Smooth muscle cell (in vitro differentiated cells): ENCODE results near the gene GNS. TPM values are rescaled to one million over a fixed set of nuclear protein-coding genes. Genes with fewer than 3 reads are reported as not detected.

Source experiments
- DNase-seq: peaks from one replicate; lab custom pipeline; 2025; ENCODE audit not compliant: unreplicated experiment; lab: John Stamatoyannopoulos, UW
- H2AFZ ChIP-seq: fragments of 200-600 bp; sonication (generic); 2 replicates; pipeline ENCODE4 v1.6.0; 2016; ENCODE audit warnings: antibody characterized with exemption, low read depth, mild to moderate bottlenecking
- H3F3A ChIP-seq: fragments of 200-600 bp; sonication (generic); 2 replicates; pipeline ENCODE4 v1.6.0; 2017; ENCODE audit warnings: antibody characterized with exemption, low read depth
- H3K27ac ChIP-seq: fragments of 200-600 bp; sonication (generic); 2 replicates; pipeline ENCODE4 v1.5.1; 2016; ENCODE audit warnings: low read depth, mild to moderate bottlenecking
- H3K27me3 ChIP-seq: fragments of 200-600 bp; sonication (generic); 2 replicates; pipeline ENCODE4 v1.6.1; 2016; ENCODE audit warnings: low read depth, mild to moderate bottlenecking
- H3K36me3 ChIP-seq: fragments of 200-600 bp; sonication (generic); 2 replicates; pipeline ENCODE4 v1.5.1; 2016; ENCODE audit warnings: low read depth
- H3K4me1 ChIP-seq: fragments of 200-600 bp; sonication (generic); 2 replicates; pipeline ENCODE4 v1.5.1; 2016; ENCODE audit warnings: low read depth
- H3K4me2 ChIP-seq: fragments of 200-600 bp; sonication (generic); 2 replicates; pipeline ENCODE4 v1.6.0; 2016; ENCODE audit warnings: mild to moderate bottlenecking
- H3K4me3 ChIP-seq: fragments of 200-600 bp; sonication (generic); 2 replicates; pipeline ENCODE4 v1.5.1; 2016; ENCODE audit warnings: mild to moderate bottlenecking
- H3K79me2 ChIP-seq: fragments of 200-600 bp; sonication (generic); 2 replicates; pipeline ENCODE4 v1.6.0; 2016; ENCODE audit warnings: low read depth, mild to moderate bottlenecking
- H3K9ac ChIP-seq: fragments of 200-600 bp; sonication (generic); 2 replicates; pipeline ENCODE4 v1.6.0; 2016; ENCODE audit warnings: low read depth
- H3K9me3 ChIP-seq: fragments of 200-600 bp; sonication (generic); replicated peaks from 2 replicates; pipeline ENCODE4 v1.5.1; 2016; ENCODE audit warnings: low read depth
- H4K20me1 ChIP-seq: fragments of 200-600 bp; sonication (generic); 2 replicates; pipeline ENCODE4 v1.6.0; 2016; ENCODE audit warnings: low read depth
- CTCF ChIP-seq: fragments of 200-600 bp; sonication (generic); IDR thresholded peaks from 2 replicates; pipeline ENCODE4 v1.5.1; 2017; ENCODE audit warnings: borderline replicate concordance, mild to moderate bottlenecking, antibody characterized with exemption; ENCODE audit not compliant: insufficient read depth, poor library complexity, severe bottlenecking
- WGBS: methylation state at CpG from one replicate; pipeline ENCODE4 v1.1.7; 2016; ENCODE audit warnings: low lambda C conversion rate; 5-methylcytosine and 5-hydroxymethylcytosine counted together
- polyA plus RNA-seq: library from polyadenylated mRNA; unstranded; fragments of >200 nt; fragmentation: Nextera tagmentation; extraction: Ambion mirVana; gene quantifications from 2 replicates; pipeline ENCODE4 v1.2.1, GENCODE V29; 2016
- total RNA-seq: library from RNA; depleted of rRNA; stranded (reverse); fragments of >200 nt; gene quantifications from 2 replicates; pipeline ENCODE4 v1.2.3, GENCODE V29; 2014

GNS gene
- total RNA-seq (61.8 and 64.9 TPM in 2 replicates), polyA plus RNA-seq (31.1 and 36.4 TPM in 2 replicates)

- Histone ChIP-seq H3K27me3 (no peaks in the 10 kb centered on the region), H4K20me1 (no peaks in the 10 kb centered on the region), H3K27ac (peak within 1 kb of the TSS; percentile 75), H3K4me1 (peaks cover 10% of the 10 kb centered on the region), H3K4me3 (peak within 1 kb of the TSS; percentile 99), H2AFZ (peak within 1 kb of the TSS; percentile 100), H3K4me2 (peak within 1 kb of the TSS; percentile 100), H3F3A (peaks cover 8% of the 10 kb centered on the region), H3K9me3 (no peaks in the 10 kb centered on the region), H3K9ac (peak within 1 kb of the TSS; percentile 87), H3K36me3 (no peaks in the 10 kb centered on the region), H3K79me2 (peaks cover 4% of the 10 kb centered on the region)
- TF ChIP-seq CTCF: no peak
- 1% methylated on average over 64 of the region's 67 CpGs for WGBS
- peak; percentile 87 for DNase-seq
Measured at GRCh38 chr12:64759035-64759894, at the start of gene GNS. Gene GNS (minus strand): TSS chr12:64759406. CDS start chr12:64759276, 130 bp downstream.

GRCh38 chr12:64808110-64808509, 48.9 kb upstream of the GNS start:
- H3K27me3 ChIP-seq: peaks cover 9% of the 10 kb centered on the region
- H3K4me3 ChIP-seq: no peak overlapping the region
- H4K20me1 ChIP-seq: no peaks in the 10 kb centered on the region
- H3K9me3 ChIP-seq: no peaks in the 10 kb centered on the region
- no peak overlapping the region for H3K9ac ChIP-seq
- no peak overlapping the region for H2AFZ ChIP-seq
- no peak for DNase-seq
- no peak overlapping the region for H3K4me2 ChIP-seq
- H3K4me1 ChIP-seq: no peaks in the 10 kb centered on the region
- 80% methylated on average over 5 of the region's 5 CpGs for WGBS
- H3F3A ChIP-seq: no peaks in the 10 kb centered on the region
- TF ChIP-seq CTCF: no peak
- H3K36me3 ChIP-seq: no peaks in the 10 kb centered on the region
- no peak overlapping the region for H3K27ac ChIP-seq
- H3K79me2 ChIP-seq: no peaks in the 10 kb centered on the region

GRCh38 chr12:64806593-64807460, 47.6 kb upstream of the GNS start:
- DNase-seq: no peak
- H3K27ac ChIP-seq: no peak overlapping the region
- H3K4me2 ChIP-seq: no peak overlapping the region
- H3K9me3 ChIP-seq: no peaks in the 10 kb centered on the region
- no peaks in the 10 kb centered on the region for H4K20me1 ChIP-seq
- no peaks in the 10 kb centered on the region for H3K79me2 ChIP-seq
- H3K4me3 ChIP-seq: no peak overlapping the region
- 87% methylated on average over 7 of the region's 7 CpGs for WGBS
- peaks cover 9% of the 10 kb centered on the region for H3K27me3 ChIP-seq
- no peaks in the 10 kb centered on the region for H3F3A ChIP-seq
- H2AFZ ChIP-seq: no peak overlapping the region
- no peak overlapping the region for H3K9ac ChIP-seq
- TF ChIP-seq CTCF: no peak
- H3K4me1 ChIP-seq: no peaks in the 10 kb centered on the region
- no peaks in the 10 kb centered on the region for H3K36me3 ChIP-seq
